Measurements from ENCODE around the gene RBP3.

The RBP3 gene

GRCh38 chr10:47333532-47333931, 14.6 kb upstream of the RBP3 start:
- Histone ChIP-seq H3K4me3 (replicated peaks; ENCODE audit: low read depth, low read length) (no peak overlapping the region), H3K27me3 (replicated peaks; ENCODE audit: control insufficient read depth, insufficient read depth, low read length) (peaks cover 1% of the 10 kb centered on the region; the same call in 1 of the 2 replicates), H3K36me3 (ENCODE audit: control insufficient read depth, insufficient read depth, low read length) (no peaks in the 10 kb centered on the region)
- no peak for DNase-seq (ENCODE audit: extremely low read depth, insufficient read length)
- no peak for TF ChIP-seq CTCF (IDR thresholded peaks at IDR 0.05; ENCODE audit: insufficient read depth, low read length, poor library complexity, severe bottlenecking)

GRCh38 chr10:47334466-47335295, 13.5 kb upstream of the RBP3 start:
- Histone ChIP-seq H3K36me3 (ENCODE audit: control insufficient read depth, insufficient read depth, low read length) (no peaks in the 10 kb centered on the region), H3K4me3 (replicated peaks; ENCODE audit: low read depth, low read length) (no peak overlapping the region), H3K27me3 (replicated peaks; ENCODE audit: control insufficient read depth, insufficient read depth, low read length) (peaks cover 1% of the 10 kb centered on the region; the same call in 1 of the 2 replicates)
- no peak for TF ChIP-seq CTCF (IDR thresholded peaks at IDR 0.05; ENCODE audit: insufficient read depth, low read length, poor library complexity, severe bottlenecking)
- no peak for DNase-seq (ENCODE audit: extremely low read depth, insufficient read length)

- no peak for DNase-seq (ENCODE audit: extremely low read depth, insufficient read length)
- TF ChIP-seq CTCF (IDR thresholded peaks at IDR 0.05; ENCODE audit: insufficient read depth, low read length, poor library complexity, severe bottlenecking) = no peak
- no peak overlapping the region for H3K4me3 ChIP-seq (replicated peaks; ENCODE audit: low read depth, low read length)
- no peaks in the 10 kb centered on the region for H3K36me3 ChIP-seq (ENCODE audit: control insufficient read depth, insufficient read depth, low read length)
- peaks cover 1% of the 10 kb centered on the region; the same call in 1 of the 2 replicates for H3K27me3 ChIP-seq (replicated peaks; ENCODE audit: control insufficient read depth, insufficient read depth, low read length)
Measured at GRCh38 chr10:47335906-47336305, 12.3 kb upstream of the RBP3 start.

GRCh38 chr10:47336387-47337134, 11.6 kb upstream of the RBP3 start:
- Histone ChIP-seq H3K27me3 (replicated peaks; ENCODE audit: control insufficient read depth, insufficient read depth, low read length) (peaks cover 1% of the 10 kb centered on the region; the same call in 1 of the 2 replicates), H3K4me3 (replicated peaks; ENCODE audit: low read depth, low read length) (no peak overlapping the region), H3K36me3 (ENCODE audit: control insufficient read depth, insufficient read depth, low read length) (no peaks in the 10 kb centered on the region)
- no peak for TF ChIP-seq CTCF (IDR thresholded peaks at IDR 0.05; ENCODE audit: insufficient read depth, low read length, poor library complexity, severe bottlenecking)
- no peak for DNase-seq (ENCODE audit: extremely low read depth, insufficient read length)

DNA sequence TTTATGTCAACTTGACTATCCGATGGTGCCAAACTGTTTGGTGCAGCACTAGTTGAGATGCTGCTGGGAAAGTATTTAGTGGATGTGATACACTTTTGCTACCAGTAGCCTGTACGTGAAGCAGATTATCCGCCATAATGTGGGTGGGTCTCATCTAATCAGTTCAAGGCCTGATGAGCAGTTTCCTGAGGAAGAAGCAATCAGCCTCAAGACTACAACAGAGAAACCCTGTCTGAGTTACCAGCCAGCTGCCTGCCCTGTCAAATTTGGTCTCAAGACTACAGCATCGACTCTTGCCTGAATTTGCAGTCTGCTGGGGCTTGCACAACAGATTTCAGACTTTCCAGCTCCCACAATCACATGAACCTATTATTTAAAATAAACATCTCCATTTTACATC, 10.9 kb upstream of the RBP3 start:
- no peak for TF ChIP-seq CTCF (IDR thresholded peaks at IDR 0.05; ENCODE audit: insufficient read depth, low read length, poor library complexity, severe bottlenecking)
- Histone ChIP-seq H3K27me3 (replicated peaks; ENCODE audit: control insufficient read depth, insufficient read depth, low read length) (peaks cover 1% of the 10 kb centered on the region; the same call in 1 of the 2 replicates), H3K36me3 (ENCODE audit: control insufficient read depth, insufficient read depth, low read length) (no peaks in the 10 kb centered on the region), H3K4me3 (replicated peaks; ENCODE audit: low read depth, low read length) (no peak overlapping the region)
- no peak for DNase-seq (ENCODE audit: extremely low read depth, insufficient read length)
